A673 (cell line): ENCODE data around the gene CALHM5. TPM values are rescaled to one million over a fixed set of nuclear protein-coding genes. Genes with fewer than 3 reads are reported as not detected.

Experiments
- BruUV-seq: library from RNA; stranded (reverse); fragments of 400-500 nt; replicated peaks from 2 replicates; lab custom pipeline; 2021; lab: Mats Ljungman, UMichigan
- CTCF ChIA-PET: fragments of 300-600 bp; sonication (Branson Sonifier 250); formaldehyde crosslinking; loops from one replicate; lab custom pipeline; 2022; ENCODE audit warnings: antibody characterized with exemption; lab: Charles Lee
- POLR2A ChIA-PET: fragments of 300-600 bp; sonication (Branson Sonifier 250); formaldehyde crosslinking; loops from one replicate; lab custom pipeline; 2022; ENCODE audit warnings: antibody characterized with exemption; ENCODE audit not compliant: low non-redundant PET; lab: Charles Lee
- DNase-seq: peaks from one replicate; pipeline ENCODE4 v3.0.0-alpha.2; 2015; ENCODE audit warnings: low spot score
- H3K27ac ChIP-seq: fragments of 200-600 bp; sonication (generic); 2 replicates; pipeline ENCODE4 v1.5.1; 2016; ENCODE audit warnings: mixed run types, low read depth, mild to moderate bottlenecking, mixed read lengths, antibody characterized with exemption, low read length; ENCODE audit not compliant: poor library complexity, severe bottlenecking
- H3K27me3 ChIP-seq: fragments of 200-600 bp; sonication (generic); replicated peaks from 2 replicates; pipeline ENCODE4 v1.6.1; 2017; ENCODE audit warnings: mixed run types, low read depth, mild to moderate bottlenecking, mixed read lengths, antibody characterized with exemption, low read length; ENCODE audit not compliant: insufficient read depth, poor library complexity
- H3K36me3 ChIP-seq: fragments of 200-600 bp; sonication (generic); 2 replicates; pipeline ENCODE4 v1.6.1; 2016; ENCODE audit warnings: mixed run types, mild to moderate bottlenecking, mixed read lengths, antibody characterized with exemption, low read length; ENCODE audit not compliant: insufficient read depth, poor library complexity, severe bottlenecking
- H3K4me1 ChIP-seq: fragments of 200-600 bp; sonication (generic); 2 replicates; pipeline ENCODE4 v1.6.1; 2017; ENCODE audit warnings: mixed run types, mild to moderate bottlenecking, mixed read lengths, antibody characterized with exemption, low read length; ENCODE audit not compliant: insufficient read depth, poor library complexity, severe bottlenecking
- H3K4me3 ChIP-seq: fragments of 200-600 bp; sonication (generic); 2 replicates; pipeline ENCODE4 v1.5.1; 2016; ENCODE audit warnings: low read depth, mixed run types, mild to moderate bottlenecking, mixed read lengths, low read length; ENCODE audit not compliant: poor library complexity, severe bottlenecking
- H3K9me3 ChIP-seq: fragments of 200-600 bp; sonication (generic); 2 replicates; pipeline ENCODE4 v1.6.1; 2016; ENCODE audit warnings: mixed run types, low read depth, mild to moderate bottlenecking, mixed read lengths, antibody characterized with exemption, low read length; ENCODE audit not compliant: poor library complexity, severe bottlenecking
- EZH2 ChIP-seq: fragments of 200-600 bp; sonication (generic); IDR thresholded peaks from 2 replicates; pipeline ENCODE4 v1.6.1; 2017; ENCODE audit warnings: borderline replicate concordance, low read depth, mild to moderate bottlenecking, mixed read lengths, antibody characterized with exemption, low read length; ENCODE audit not compliant: poor library complexity, severe bottlenecking
- intact Hi-C: fragments of 100-400 bp; cut with micrococcal nuclease; formaldehyde crosslinking; loops from one replicate; pipeline ENCODE4 v1.10.0; 2022; ENCODE audit not compliant: unreplicated experiment
- total RNA-seq: library from RNA; stranded (reverse); gene quantifications from 2 replicates; pipeline ENCODE4 v1.2.3, GENCODE V29; 2021
- TF ChIP-seq, protein P1 (sequence below): fragments of 300-800, 200-600 bp; sonication (generic); conservative IDR thresholded peaks from 2 replicates; pipeline ENCODE4 v1.5.1; 2017; ENCODE audit warnings: low read depth, mild to moderate bottlenecking, antibody characterized with exemption, low read length, moderate library complexity, mixed read lengths

The CALHM5 gene
- total RNA-seq, 1 experiment from 2014 or later: 0.26 TPM

DNA sequence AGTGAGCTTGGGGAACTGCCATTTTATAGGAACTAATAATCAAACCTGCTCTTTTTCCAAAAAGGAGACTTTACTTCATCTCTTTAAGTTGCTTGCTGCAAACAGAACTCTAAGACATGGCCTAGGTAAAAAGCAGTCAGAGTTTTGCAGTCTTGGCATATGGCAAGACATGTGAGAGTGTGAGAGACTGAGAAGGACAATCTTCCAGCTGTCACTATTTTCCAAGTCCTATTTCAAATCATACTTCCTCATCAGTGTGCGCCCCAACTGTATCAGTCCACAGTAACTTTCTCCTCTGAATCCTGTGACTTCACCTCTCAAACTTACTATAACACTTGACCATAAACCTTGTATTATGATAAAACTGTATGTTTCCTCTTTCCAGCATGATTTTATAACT lies 39.9 kb upstream of the CALHM5 start:
- CTCF ChIA-PET: no interaction called here
- peaks cover 22% of the 10 kb centered on the region for H3K4me1 ChIP-seq

DNA sequence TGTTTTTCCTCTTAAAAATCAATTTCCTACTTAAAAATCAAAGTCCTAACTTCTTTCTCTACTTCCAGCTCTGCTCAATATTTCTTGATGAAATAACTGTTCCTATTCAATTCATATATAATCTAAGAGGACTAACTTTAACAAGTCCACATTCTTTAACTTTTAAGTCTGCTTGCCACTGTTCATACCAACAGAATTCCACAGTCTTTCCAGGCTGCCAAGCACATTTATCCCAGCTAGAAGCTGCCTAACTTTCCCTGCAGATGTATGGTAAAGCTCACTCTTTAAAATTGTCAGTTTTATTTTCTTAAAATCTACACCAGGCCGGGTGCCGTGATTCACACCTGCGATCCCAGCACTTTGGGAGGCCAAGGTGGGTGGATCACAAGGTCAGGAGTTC lies 38.7 kb upstream of the CALHM5 start:
- Histone ChIP-seq H3K27me3 (no peaks in the 10 kb centered on the region), H3K4me3 (no peak overlapping the region), H3K36me3 (no peaks in the 10 kb centered on the region), H3K9me3 (no peaks in the 10 kb centered on the region), H3K4me1 (peaks cover 26% of the 10 kb centered on the region), H3K27ac (no peak overlapping the region)
- no TSS peak for BruUV-seq
- ChIA-PET CTCF (no interaction called here), POLR2A (no interaction called here)
- no peak for DNase-seq
- TF ChIP-seq, protein P1, sequence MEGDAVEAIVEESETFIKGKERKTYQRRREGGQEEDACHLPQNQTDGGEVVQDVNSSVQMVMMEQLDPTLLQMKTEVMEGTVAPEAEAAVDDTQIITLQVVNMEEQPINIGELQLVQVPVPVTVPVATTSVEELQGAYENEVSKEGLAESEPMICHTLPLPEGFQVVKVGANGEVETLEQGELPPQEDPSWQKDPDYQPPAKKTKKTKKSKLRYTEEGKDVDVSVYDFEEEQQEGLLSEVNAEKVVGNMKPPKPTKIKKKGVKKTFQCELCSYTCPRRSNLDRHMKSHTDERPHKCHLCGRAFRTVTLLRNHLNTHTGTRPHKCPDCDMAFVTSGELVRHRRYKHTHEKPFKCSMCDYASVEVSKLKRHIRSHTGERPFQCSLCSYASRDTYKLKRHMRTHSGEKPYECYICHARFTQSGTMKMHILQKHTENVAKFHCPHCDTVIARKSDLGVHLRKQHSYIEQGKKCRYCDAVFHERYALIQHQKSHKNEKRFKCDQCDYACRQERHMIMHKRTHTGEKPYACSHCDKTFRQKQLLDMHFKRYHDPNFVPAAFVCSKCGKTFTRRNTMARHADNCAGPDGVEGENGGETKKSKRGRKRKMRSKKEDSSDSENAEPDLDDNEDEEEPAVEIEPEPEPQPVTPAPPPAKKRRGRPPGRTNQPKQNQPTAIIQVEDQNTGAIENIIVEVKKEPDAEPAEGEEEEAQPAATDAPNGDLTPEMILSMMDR: no peak
- TF ChIP-seq EZH2: no peak
- intact Hi-C loops: no loop called here

More for the DNA sequence above, 39.9 kb upstream of the CALHM5 start:
- no peaks in the 10 kb centered on the region for H3K9me3 ChIP-seq
- no peak for DNase-seq
- POLR2A ChIA-PET: no interaction called here
- BruUV-seq: no TSS peak
- no peaks in the 10 kb centered on the region for H3K27me3 ChIP-seq
- H3K36me3 ChIP-seq: no peaks in the 10 kb centered on the region
- no peak for TF ChIP-seq EZH2
- TF ChIP-seq, protein P1: no peak
- intact Hi-C loops: no loop called here
- no peak overlapping the region for H3K4me3 ChIP-seq
- H3K27ac ChIP-seq: no peak overlapping the region

DNA sequence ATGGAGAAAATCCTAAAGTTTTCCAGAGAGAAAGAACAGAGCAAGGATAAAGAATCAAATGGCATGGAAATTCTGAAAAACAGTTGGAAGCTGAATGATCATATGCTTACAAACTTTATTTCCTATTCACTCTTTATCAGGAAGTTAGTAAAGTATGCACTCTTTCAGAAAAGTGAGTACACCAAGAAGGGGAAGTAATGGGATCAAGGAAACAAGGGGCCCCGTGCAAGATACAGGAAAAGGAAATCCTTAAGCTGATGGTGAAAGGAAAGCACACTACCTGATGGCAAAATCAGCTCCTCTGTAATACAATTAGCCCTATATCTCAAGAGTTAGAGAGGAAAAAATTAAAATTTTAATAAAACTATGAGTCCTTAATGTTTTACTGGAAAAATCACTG lies 36.3 kb upstream of the CALHM5 start:
- no peak for TF ChIP-seq EZH2
- TF ChIP-seq, protein P1: no peak
- peaks cover 26% of the 10 kb centered on the region for H3K4me1 ChIP-seq
- H3K27ac ChIP-seq: no peak overlapping the region
- no peak overlapping the region for H3K4me3 ChIP-seq
- ChIA-PET POLR2A (no interaction called here), CTCF (no interaction called here)
- DNase-seq: peak; percentile 41
- no peaks in the 10 kb centered on the region for H3K9me3 ChIP-seq
- BruUV-seq: no TSS peak
- intact Hi-C loops: no loop called here
- no peaks in the 10 kb centered on the region for H3K27me3 ChIP-seq
- H3K36me3 ChIP-seq: no peaks in the 10 kb centered on the region
